ENCODE data around the gene RACK1. TPM values are rescaled to one million over a fixed set of nuclear protein-coding genes. Genes with fewer than 3 reads are reported as not detected.

The RACK1 gene
- total and polyA plus RNA-seq, 2 of the 4 experiments (the other 2 are of a cell fraction): 4,263 to 9,350 TPM

- Histone ChIP-seq H4K20me1 (ENCODE audit: insufficient read depth, low read length) (peaks cover 15% of the 10 kb centered on the region), H2BK20ac (ENCODE audit: low read depth, low read length) (no peak overlapping the region), H3K4me3 (ENCODE audit: insufficient read depth, low read depth, low read length) (no peak overlapping the region), H3K4me1 (ENCODE audit: control insufficient read depth, insufficient read depth, low read length) (peaks cover 7% of the 10 kb centered on the region), H2AFZ (replicated peaks; ENCODE audit: low read length, poor library complexity) (peak overlapping the region; percentile 57), H3K27ac (ENCODE audit: insufficient read depth, low read length) (no peak overlapping the region), H4K8ac (ENCODE audit: low read depth in 2 of 2, low read length in 2 of 2) (no peak overlapping the region), H3K27me3 (ENCODE audit: control insufficient read depth, insufficient read depth, low read length) (no peaks in the 10 kb centered on the region), H3K9me3 (ENCODE audit: control insufficient read depth, insufficient read depth, low read length) (no peaks in the 10 kb centered on the region), H3K79me1 (ENCODE audit: low read depth in 1 of 2, low read length in 2 of 2) (peaks cover 5 to 10% of the 10 kb centered on the region in 2 experiments), H3K18ac (ENCODE audit: low read depth, low read length) (no peak overlapping the region), H2BK5ac (ENCODE audit: low read depth, low read length, poor library complexity, severe bottlenecking) (no peak overlapping the region), H4K91ac (ENCODE audit: insufficient read depth, low read depth, low read length) (no peak overlapping the region), H3K9me1 (ENCODE audit: insufficient read depth, low read length) (peaks cover 15% of the 10 kb centered on the region), H3K36me3 (ENCODE audit: control insufficient read depth, insufficient read depth, low read length) (no peaks in the 10 kb centered on the region), H2AK5ac (ENCODE audit: low read depth, low read length) (no peak overlapping the region), H3K9ac (ENCODE audit: low read depth, low read length) (no peak overlapping the region), H3K14ac (replicated peaks; ENCODE audit: low read depth, low read length) (no peak overlapping the region), H4K5ac (ENCODE audit: low read depth, low read length) (no peak overlapping the region), H3K23ac (ENCODE audit: low read depth, low read length) (no peak overlapping the region), H2BK15ac (ENCODE audit: low read depth, low read length) (no peak overlapping the region), H2AK9ac (replicated peaks; ENCODE audit: low read depth, low read length, poor library complexity) (peak overlapping the region; percentile 63), H2BK120ac (ENCODE audit: low read depth, low read length) (no peak overlapping the region), H3K56ac (ENCODE audit: extremely low read depth, insufficient read depth, low read length) (no peak overlapping the region), H3K4ac (ENCODE audit: low read depth, low read length) (no peak overlapping the region), H3K4me2 (ENCODE audit: low read depth, low read length) (no peak overlapping the region)
- WGBS, 2 experiments (ENCODE audit: extremely low coverage in 2 of 2, insufficient read length in 1 of 2): 53% methylated on average over 16 of the region's 49 CpGs; no CpG with 5 or more reads in 1 of the 2 experiments
- DNase-seq (no peak), ATAC-seq (ENCODE audit: low read depth) (no peak)
- dilution Hi-C loops (cut with HindIII; ENCODE audit: low sequenced_read_pairs, unreplicated experiment) (no loop called here), intact Hi-C loops (cut with micrococcal nuclease) (no loop called here), in situ Hi-C loops (cut with MboI; ENCODE audit: low sequenced_read_pairs) (no loop called here)
- POLR2A ChIA-PET (ENCODE audit: unreplicated experiment): no interaction called here
- no peak for TF ChIP-seq RCOR1 (IDR thresholded peaks at IDR 0.05; ENCODE audit: insufficient replicate concordance, low read length)
- TF ChIP-seq FOS (IDR thresholded peaks at IDR 0.05; ENCODE audit: low read depth, low read length): no peak
- TF ChIP-seq MAFK (IDR thresholded peaks at IDR 0.05; ENCODE audit: low read depth, low read length): no peak
- TF ChIP-seq MAZ (IDR thresholded peaks at IDR 0.05; ENCODE audit: borderline replicate concordance, low read depth, low read length): no peak
- peak; percentile 38; the same call in 1 of the 2 replicates for TF ChIP-seq CEBPB (IDR thresholded peaks at IDR 0.05; ENCODE audit: low read depth, low read length)
- CTCF ChIA-PET: no interaction called here
- no TSS peak for BruUV-seq (replicated peaks)
Observed at GRCh38 chr5:181219262-181220177, 24.2 kb downstream of the RACK1 start.
